ES-I3 (cell line): ENCODE data around the gene C9orf40.

Experiments used
- H3K36me3 ChIP-seq: 2 replicates; pipeline ENCODE4 v1.6.1; 2013; ENCODE audit warnings: mild to moderate bottlenecking, low read length, control low read depth, moderate library complexity; ENCODE audit not compliant: insufficient read depth
- H3K4me1 ChIP-seq: 2 replicates; pipeline ENCODE4 v1.6.1; 2013; ENCODE audit warnings: mild to moderate bottlenecking, control low read depth, low read length; ENCODE audit not compliant: insufficient read depth
- H3K9ac ChIP-seq: 2 replicates; pipeline ENCODE4 v1.6.1; 2013; ENCODE audit warnings: low read depth, mild to moderate bottlenecking, low read length, moderate library complexity
- H3K9me3 ChIP-seq: 2 replicates; pipeline ENCODE4 v1.6.1; 2013; ENCODE audit warnings: mild to moderate bottlenecking, low read length, moderate library complexity; ENCODE audit not compliant: control insufficient read depth, insufficient read depth

Gene C9orf40

GRCh38 chr9:74953235-74953751, 581 bp upstream of the C9orf40 start:
- Histone ChIP-seq H3K9me3 (no peaks in the 10 kb centered on the region), H3K36me3 (no peaks in the 10 kb centered on the region), H3K4me1 (0 out of 2 replicates have a peak, but pooled peaks cover 3% of the 10 kb centered on the region), H3K9ac (peak overlapping the region; percentile 94)

GRCh38 chr9:74951725-74952151, 974 bp downstream of the C9orf40 start:
- Histone ChIP-seq H3K9ac (peak overlapping the region; percentile 94), H3K4me1 (0 out of 2 replicates have a peak, but pooled peaks cover 3% of the 10 kb centered on the region), H3K9me3 (no peaks in the 10 kb centered on the region), H3K36me3 (no peaks in the 10 kb centered on the region)

DNA sequence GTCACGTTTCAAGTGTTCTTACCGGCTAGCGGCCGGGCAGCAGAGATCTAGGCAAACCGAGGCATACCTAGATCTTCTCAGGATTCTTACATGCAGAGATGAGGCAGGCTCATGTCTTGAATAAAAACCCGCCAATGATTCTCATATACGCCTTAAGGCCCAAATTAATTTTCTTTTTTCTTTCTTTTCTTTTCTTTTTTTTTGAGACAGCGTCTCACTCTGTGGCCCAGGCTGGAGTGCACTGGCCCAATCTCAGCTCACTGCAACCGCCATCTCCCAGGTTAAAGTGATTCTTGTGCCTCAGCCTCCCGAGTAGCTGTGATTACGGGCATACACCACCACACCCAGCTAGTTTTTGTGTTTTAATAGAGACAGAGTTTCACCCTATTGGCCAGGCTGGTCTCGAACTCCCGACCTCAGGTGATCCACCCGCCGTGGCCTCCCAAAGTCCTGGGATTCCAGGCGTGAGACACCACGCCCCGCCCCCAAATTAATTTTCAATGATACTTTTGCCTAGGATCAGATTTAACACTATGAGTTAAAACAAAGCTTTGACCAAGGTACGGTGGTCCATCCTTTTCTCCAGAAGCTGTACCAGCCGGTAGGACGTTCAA, 1.5 kb downstream of the C9orf40 start:
- Histone ChIP-seq H3K36me3 (no peaks in the 10 kb centered on the region), H3K9ac (peak overlapping the region; percentile 94), H3K4me1 (0 out of 2 replicates have a peak, but pooled peaks cover 3% of the 10 kb centered on the region), H3K9me3 (no peaks in the 10 kb centered on the region)

DNA sequence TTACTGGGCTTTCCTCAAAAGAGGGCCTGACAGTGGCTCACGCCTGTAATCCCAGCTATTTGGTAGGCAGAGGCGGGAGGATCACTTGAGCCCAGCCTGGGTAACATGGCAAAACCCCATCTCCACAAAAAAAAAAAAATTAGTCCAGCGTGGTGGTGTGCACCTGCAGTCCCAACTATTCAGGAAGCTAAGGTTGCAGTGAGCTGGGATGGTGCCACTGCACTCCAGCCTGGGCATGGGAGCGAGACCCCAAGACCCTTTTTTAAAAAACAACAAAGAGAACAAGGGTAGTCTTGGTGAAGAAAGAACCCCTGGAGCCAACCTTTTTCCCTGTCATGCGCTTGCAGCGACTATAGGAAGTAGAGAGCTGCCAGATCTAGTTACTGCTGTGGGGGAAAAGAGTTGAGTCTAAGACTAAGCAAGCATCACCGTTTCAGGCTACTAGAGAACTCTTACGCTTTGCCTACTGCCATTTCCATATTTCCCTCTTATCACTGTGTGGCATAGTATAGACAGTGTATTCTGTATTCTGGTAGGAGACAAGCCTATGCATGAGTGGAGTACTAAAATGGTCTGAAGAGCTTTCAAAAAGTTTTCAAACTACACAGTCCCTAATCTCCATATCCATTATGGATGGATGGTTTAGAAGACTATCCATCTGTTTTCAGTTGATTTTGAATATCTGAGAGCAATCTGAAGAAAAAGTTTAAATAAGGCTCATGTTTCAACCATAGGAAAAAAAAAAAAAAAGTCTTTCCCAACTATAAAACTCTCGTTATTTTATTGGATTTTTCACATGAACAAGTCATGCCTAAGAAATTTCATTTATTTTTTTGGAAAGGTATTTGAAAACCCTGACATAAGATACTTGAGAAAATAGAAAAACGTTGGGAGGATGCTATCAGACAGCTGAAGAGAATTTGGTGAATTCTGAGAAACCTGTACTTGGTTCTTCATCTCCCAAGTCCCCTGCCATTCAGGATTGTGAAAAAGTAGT, 2.6 kb downstream of the C9orf40 start:
- Histone ChIP-seq H3K36me3 (no peaks in the 10 kb centered on the region), H3K9me3 (no peaks in the 10 kb centered on the region), H3K4me1 (0 out of 2 replicates have a peak, but pooled peaks cover 3% of the 10 kb centered on the region), H3K9ac (no peak overlapping the region)

DNA sequence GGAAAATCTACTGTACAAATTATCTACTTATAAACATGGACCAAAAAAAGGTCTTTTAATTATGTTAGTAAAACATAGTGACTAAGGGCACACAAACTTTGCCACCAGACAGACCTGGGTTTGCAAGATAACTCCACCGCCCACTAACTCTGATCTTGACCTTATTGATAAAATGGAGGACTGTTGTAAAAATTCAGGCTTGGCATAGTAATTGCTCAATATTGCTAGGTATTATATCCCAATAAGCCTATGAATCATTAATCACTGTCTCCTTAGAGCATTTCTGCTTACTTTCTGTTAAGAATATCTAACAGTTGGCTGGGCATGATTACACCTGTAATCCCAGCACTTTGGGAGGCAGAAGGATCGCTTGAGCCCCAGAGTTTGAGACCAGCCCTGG, 3.8 kb downstream of the C9orf40 start:
- no peaks in the 10 kb centered on the region for H3K9me3 ChIP-seq
- H3K4me1 ChIP-seq: 0 out of 2 replicates have a peak, but pooled peaks cover 3% of the 10 kb centered on the region
- no peak overlapping the region for H3K9ac ChIP-seq
- H3K36me3 ChIP-seq: no peaks in the 10 kb centered on the region

- Histone ChIP-seq H3K9ac (no peak overlapping the region), H3K4me1 (0 out of 2 replicates have a peak, but pooled peaks cover 3% of the 10 kb centered on the region), H3K36me3 (no peaks in the 10 kb centered on the region), H3K9me3 (no peaks in the 10 kb centered on the region)
Observed at GRCh38 chr9:74946686-74947085, 6.0 kb downstream of the C9orf40 start.

GRCh38 chr9:74942801-74943200, 9.9 kb downstream of the C9orf40 start:
- Histone ChIP-seq H3K36me3 (no peaks in the 10 kb centered on the region), H3K9ac (no peak overlapping the region), H3K4me1 (no peaks in the 10 kb centered on the region), H3K9me3 (no peaks in the 10 kb centered on the region)

- Histone ChIP-seq H3K9me3 (no peaks in the 10 kb centered on the region), H3K36me3 (no peaks in the 10 kb centered on the region), H3K4me1 (no peaks in the 10 kb centered on the region), H3K9ac (no peak overlapping the region)
Observed at GRCh38 chr9:74940600-74940999, 12.1 kb downstream of the C9orf40 start.

DNA sequence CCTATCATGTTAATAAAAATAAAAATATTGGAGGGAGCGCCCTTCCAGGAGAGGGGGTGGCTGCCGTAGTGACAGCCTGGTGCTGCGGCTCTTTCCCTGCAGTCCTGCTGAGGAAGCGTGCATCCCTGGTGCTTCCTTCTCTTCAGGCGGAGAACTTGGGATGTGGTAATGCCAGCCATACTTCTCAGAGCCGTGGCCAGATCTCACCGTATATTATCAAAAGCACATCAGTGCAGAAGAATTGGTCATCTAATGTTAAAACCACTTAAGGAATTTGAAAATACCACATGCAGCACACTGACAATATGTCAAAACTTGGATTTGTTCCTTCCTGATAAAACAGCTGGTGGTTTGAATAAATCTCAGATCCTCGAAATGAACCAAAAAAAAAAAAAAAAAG, 17.7 kb downstream of the C9orf40 start:
- Histone ChIP-seq H3K9ac (no peak overlapping the region), H3K36me3 (no peaks in the 10 kb centered on the region), H3K9me3 (peaks cover 4% of the 10 kb centered on the region; the same call in 1 of the 2 replicates)

GRCh38 chr9:74921737-74922136, 31.0 kb downstream of the C9orf40 start:
- no peaks in the 10 kb centered on the region for H3K9me3 ChIP-seq
- H3K36me3 ChIP-seq: no peaks in the 10 kb centered on the region
- no peaks in the 10 kb centered on the region; the same call in 1 of the 2 replicates for H3K4me1 ChIP-seq
- no peak overlapping the region for H3K9ac ChIP-seq

More for the DNA sequence above, 17.7 kb downstream of the C9orf40 start:
- no peaks in the 10 kb centered on the region for H3K4me1 ChIP-seq

- Histone ChIP-seq H3K9me3 (no peaks in the 10 kb centered on the region), H3K36me3 (no peaks in the 10 kb centered on the region), H3K4me1 (no peaks in the 10 kb centered on the region; the same call in 1 of the 2 replicates), H3K9ac (no peak overlapping the region)
Observed at GRCh38 chr9:74920944-74921626, 31.6 kb downstream of the C9orf40 start.

GRCh38 chr9:74910036-74910435, 42.7 kb downstream of the C9orf40 start:
- H3K4me1 ChIP-seq: no peaks in the 10 kb centered on the region

GRCh38 chr9:74908665-74909064, 44.0 kb downstream of the C9orf40 start:
- no peaks in the 10 kb centered on the region for H3K9me3 ChIP-seq
- H3K9ac ChIP-seq: no peak overlapping the region
- H3K4me1 ChIP-seq: no peaks in the 10 kb centered on the region
- no peaks in the 10 kb centered on the region for H3K36me3 ChIP-seq

More at GRCh38 chr9:74910036-74910435, 42.7 kb downstream of the C9orf40 start:
- no peaks in the 10 kb centered on the region for H3K9me3 ChIP-seq
- no peak overlapping the region for H3K9ac ChIP-seq
- no peaks in the 10 kb centered on the region for H3K36me3 ChIP-seq

DNA sequence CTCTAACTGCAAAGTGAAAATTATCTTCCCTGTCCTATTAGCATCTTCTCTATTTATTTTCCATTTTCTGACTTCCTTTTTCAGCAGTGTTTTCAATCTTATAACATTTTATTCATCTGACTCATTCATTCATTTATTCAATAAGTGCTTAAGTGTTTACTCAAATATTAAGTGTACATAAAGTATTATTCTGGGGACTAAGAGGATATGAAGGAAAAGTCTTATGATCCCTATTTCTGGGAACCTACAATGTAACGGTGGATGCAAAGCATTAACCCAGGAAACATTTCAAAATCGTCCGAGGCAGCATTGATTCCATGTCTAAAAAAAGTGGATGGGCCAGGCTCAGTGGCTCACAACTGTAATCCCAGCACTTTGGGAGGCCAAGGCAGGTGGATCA, 45.6 kb downstream of the C9orf40 start:
- no peaks in the 10 kb centered on the region for H3K4me1 ChIP-seq

More for the DNA sequence above, 45.6 kb downstream of the C9orf40 start:
- Histone ChIP-seq H3K9ac (no peak overlapping the region), H3K9me3 (no peaks in the 10 kb centered on the region), H3K36me3 (no peaks in the 10 kb centered on the region)
